NOMO-1 treated with DMSO at 0.1 percent for 48 hours (cell line): Measurements from ENCODE around the gene SLC25A34.

Source experiments
- DNase-seq: peaks from one replicate; lab custom pipeline; 2025; ENCODE audit not compliant: unreplicated experiment; lab: John Stamatoyannopoulos, UW

Gene SLC25A34

GRCh38 chr1:15750924-15751323 lies 14.9 kb downstream of the SLC25A34 start:
- DNase-seq = no peak

- DNase-seq = no peak
These were observed 15.7 kb downstream of the SLC25A34 start for GRCh38 chr1:15751717-15752116.

- no peak for DNase-seq
These were observed 17.7 kb downstream of the SLC25A34 start for GRCh38 chr1:15753776-15754175.

- DNase-seq = no peak
These were observed 19.1 kb downstream of the SLC25A34 start for GRCh38 chr1:15755021-15755645.

GRCh38 chr1:15755646-15756040 lies 19.6 kb downstream of the SLC25A34 start:
- no peak for DNase-seq

- DNase-seq = no peak
These were observed 20.3 kb downstream of the SLC25A34 start for GRCh38 chr1:15756143-15757015.

GRCh38 chr1:15757016-15757543 lies 21.0 kb downstream of the SLC25A34 start:
- DNase-seq = no peak

GRCh38 chr1:15757575-15758342 lies 21.7 kb downstream of the SLC25A34 start:
- DNase-seq = no peak

- DNase-seq = no peak
These were observed 22.4 kb downstream of the SLC25A34 start, which contains the start of gene FBLIM1 for GRCh38 chr1:15758343-15758931. Gene FBLIM1 (plus strand): TSS chr1:15758795. CDS start chr1:15764984, 6,189 bp downstream.

GRCh38 chr1:15758953-15759661 lies 23.0 kb downstream of the SLC25A34 start:
- DNase-seq = no peak

GRCh38 chr1:15760520-15761211 lies 24.6 kb downstream of the SLC25A34 start:
- no peak for DNase-seq

GRCh38 chr1:15761366-15762128 lies 25.5 kb downstream of the SLC25A34 start:
- no peak for DNase-seq

GRCh38 chr1:15762546-15762945 lies 26.5 kb downstream of the SLC25A34 start:
- no peak for DNase-seq

- DNase-seq = no peak
These were observed 28.3 kb downstream of the SLC25A34 start for GRCh38 chr1:15764269-15764764.

GRCh38 chr1:15764890-15765289 lies 28.8 kb downstream of the SLC25A34 start:
- no peak for DNase-seq

GRCh38 chr1:15765495-15766194 lies 29.6 kb downstream of the SLC25A34 start:
- no peak for DNase-seq

GRCh38 chr1:15767941-15768340 lies 31.9 kb downstream of the SLC25A34 start:
- no peak for DNase-seq

- no peak for DNase-seq
These were observed 32.3 kb downstream of the SLC25A34 start for GRCh38 chr1:15768388-15768787.
